ENCODE results near the gene PARP3. TPM values are rescaled to one million over a fixed set of nuclear protein-coding genes. Genes with fewer than 3 reads are reported as not detected.

PARP3 gene
- polyA plus RNA-seq, 1 experiment = 33.0 TPM

DNA sequence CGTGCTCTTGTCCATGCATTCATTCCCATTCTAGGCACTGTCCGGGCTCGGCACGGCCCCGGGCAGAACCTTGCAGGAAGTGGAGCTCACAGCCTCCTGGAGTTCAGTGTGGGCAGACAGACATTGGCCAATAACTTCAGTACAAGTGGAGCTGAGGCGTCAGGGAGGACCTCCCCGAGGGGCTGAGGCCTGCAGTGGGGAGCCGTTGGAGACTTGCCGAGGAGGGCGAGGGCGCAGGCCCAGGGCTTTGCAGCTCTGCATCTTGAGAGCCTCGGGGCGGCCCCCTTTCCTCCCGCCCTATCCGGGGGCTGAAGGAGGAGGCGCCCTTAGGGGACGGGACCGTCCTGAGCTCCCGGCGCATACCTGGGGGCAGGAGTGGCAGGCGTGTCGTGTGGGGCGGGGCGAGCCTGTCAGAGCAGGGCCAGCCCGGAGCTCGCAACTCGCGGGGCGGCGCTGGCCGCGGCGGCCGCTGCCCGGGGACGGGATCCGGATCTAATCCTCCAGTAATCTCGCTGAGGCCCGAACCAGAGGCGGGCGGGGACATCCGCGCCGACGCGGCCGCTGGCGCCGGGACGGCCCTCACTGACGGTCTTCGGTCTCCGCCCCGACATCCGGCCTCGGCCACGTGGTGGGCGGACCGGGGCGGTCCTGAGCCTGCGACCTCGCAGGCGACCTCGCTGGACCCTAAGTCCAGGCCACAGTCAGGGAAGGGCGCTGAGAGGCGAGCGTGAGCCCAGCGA, 40.8 kb downstream of the PARP3 start, which contains the start of gene ACY1:
Gene ACY1 (plus strand): TSS at position 698 of the 740 bp plus-strand sequence. CDS start 530 bp downstream, outside the sequence.
- peak within 1 kb of the TSS; percentile 54 for H3K4me3 ChIP-seq (ENCODE audit: low read depth, low read length)
- no peak for TF ChIP-seq CTCF (IDR thresholded peaks at IDR 0.05; ENCODE audit: insufficient read depth, low read depth, low read length)
- DNase-seq (ENCODE audit: low read depth) = peak; percentile 45
- H3K36me3 ChIP-seq (ENCODE audit: control insufficient read depth, insufficient read depth, low read length) = peaks cover 3% of the 10 kb centered on the region; the same call in 1 of the 2 replicates
- POLR2A ChIA-PET = interaction anchor here (0.8 kb wide), 1 partner anchor 42 kb away, joined by 3 read pairs; the partner anchor contains the start of gene RRP9
- CTCF ChIA-PET = interaction anchor here (0.6 to 4.5 kb wide), 10 partner anchors 9 to 429 kb away, joined by 3 to 42 read pairs (median 6); partner anchors contain the start of genes ABHD14A, ABHD14B, PARP3 and RPL29
- no peaks in the 10 kb centered on the region for H3K27me3 ChIP-seq (ENCODE audit: control insufficient read depth, insufficient read depth, low read length)

- ChIA-PET CTCF (interaction anchor here (0.9 to 4.5 kb wide), 8 partner anchors 8 to 41 kb away, joined by 4 to 42 read pairs (median 8); partner anchors contain the start of genes ABHD14A, ABHD14B, PARP3 and RPL29), POLR2A (no interaction called here)
- peaks cover 3% of the 10 kb centered on the region; the same call in 1 of the 2 replicates for H3K36me3 ChIP-seq (ENCODE audit: control insufficient read depth, insufficient read depth, low read length)
Measured at GRCh38 chr3:51983578-51984268, 41.6 kb downstream of the PARP3 start.

DNA sequence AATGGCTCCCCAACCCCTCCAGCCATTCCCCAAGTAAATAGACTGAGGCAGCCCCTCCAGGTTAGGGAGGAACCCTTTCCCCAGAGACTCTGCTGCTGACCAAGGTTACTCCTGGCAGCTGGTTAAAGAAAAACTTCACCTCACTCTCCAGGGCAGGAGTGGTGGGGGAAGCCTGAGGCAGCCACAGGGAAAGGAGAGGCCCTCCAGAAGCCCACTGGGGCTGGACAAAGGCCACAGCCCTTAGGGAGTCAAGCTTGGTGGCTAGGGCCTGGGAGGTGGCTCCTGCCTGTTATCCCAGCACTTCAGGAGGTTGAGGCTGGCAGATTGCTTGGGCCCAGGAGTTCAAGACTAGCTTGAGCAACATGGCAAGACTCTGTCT, 42.1 kb downstream of the PARP3 start:
- POLR2A ChIA-PET = no interaction called here
- CTCF ChIA-PET = interaction anchor here (1.2 to 4.5 kb wide), 4 partner anchors 10 to 42 kb away, joined by 4 to 42 read pairs (median 14); partner anchors contain the start of genes ABHD14A, ABHD14B, PARP3 and RRP9

More at GRCh38 chr3:51983578-51984268, 41.6 kb downstream of the PARP3 start:
- DNase-seq (ENCODE audit: low read depth) = no peak
- H3K27me3 ChIP-seq (ENCODE audit: control insufficient read depth, insufficient read depth, low read length) = no peaks in the 10 kb centered on the region
- peak overlapping the region; percentile 54 for H3K4me3 ChIP-seq (ENCODE audit: low read depth, low read length)
- no peak for TF ChIP-seq CTCF (IDR thresholded peaks at IDR 0.05; ENCODE audit: insufficient read depth, low read depth, low read length)

DNA sequence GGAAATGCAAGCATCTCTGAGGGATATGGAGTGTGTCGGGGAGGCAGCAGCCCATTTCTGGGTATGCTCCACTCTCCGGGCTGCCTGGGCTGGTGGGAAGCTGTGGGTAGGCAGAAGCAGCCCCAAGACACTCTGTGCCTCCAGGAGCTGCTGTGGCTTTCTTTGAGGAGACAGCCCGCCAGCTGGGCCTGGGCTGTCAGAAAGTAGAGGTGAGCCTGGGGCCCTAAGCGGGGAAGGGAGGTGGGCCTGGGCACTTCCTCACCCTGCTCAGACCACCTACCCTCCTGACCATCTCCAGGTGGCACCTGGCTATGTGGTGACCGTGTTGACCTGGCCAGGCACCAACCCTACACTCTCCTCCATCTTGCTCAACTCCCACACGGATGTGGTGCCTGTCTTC, 42.9 kb downstream of the PARP3 start:
- ChIA-PET POLR2A (no interaction called here), CTCF (interaction anchor here (1.2 to 4.5 kb wide), 4 partner anchors 9 to 16 kb away, joined by 3 to 42 read pairs (median 4); partner anchors contain the start of genes ABHD14A, ABHD14B and RPL29)
- DNase-seq (ENCODE audit: low read depth) = no peak
- H3K4me3 ChIP-seq (ENCODE audit: low read depth, low read length) = no peak overlapping the region
- H3K36me3 ChIP-seq (ENCODE audit: control insufficient read depth, insufficient read depth, low read length) = peaks cover 3% of the 10 kb centered on the region; the same call in 1 of the 2 replicates
- H3K27me3 ChIP-seq (ENCODE audit: control insufficient read depth, insufficient read depth, low read length) = no peaks in the 10 kb centered on the region
- TF ChIP-seq CTCF (IDR thresholded peaks at IDR 0.05; ENCODE audit: insufficient read depth, low read depth, low read length) = no peak

More for the DNA sequence above, 42.1 kb downstream of the PARP3 start:
- Histone ChIP-seq H3K27me3 (ENCODE audit: control insufficient read depth, insufficient read depth, low read length) (no peaks in the 10 kb centered on the region), H3K36me3 (ENCODE audit: control insufficient read depth, insufficient read depth, low read length) (peaks cover 3% of the 10 kb centered on the region; the same call in 1 of the 2 replicates), H3K4me3 (ENCODE audit: low read depth, low read length) (no peak overlapping the region)
- TF ChIP-seq CTCF (IDR thresholded peaks at IDR 0.05; ENCODE audit: insufficient read depth, low read depth, low read length) = no peak
- DNase-seq (ENCODE audit: low read depth) = no peak

Measured in BJ (cell line).